ENCODE measurements around the gene SLC1A3. TPM values are rescaled to one million over a fixed set of nuclear protein-coding genes. Genes with fewer than 3 reads are reported as not detected.

The SLC1A3 gene
- total RNA-seq, 4 donors from 2014 or later, result 9.3 to 17.0 (median 15.4) TPM

- no peaks in the 10 kb centered on the region for H3K27me3 ChIP-seq
- WGBS, 2 donors, result 81 to 89% methylated on average over 8 to 9 of the region's 9 CpGs
- H3K36me3 ChIP-seq, result no peaks in the 10 kb centered on the region
- no peak for DNase-seq
- H3K4me1 ChIP-seq, result no peaks in the 10 kb centered on the region
- H3K27ac ChIP-seq, result no peak overlapping the region
- TF ChIP-seq CTCF (IDR thresholded peaks at IDR 0.05), result no peak
- TF ChIP-seq POLR2A (IDR thresholded peaks at IDR 0.05), result no peak
- intact Hi-C loops (cut with DNase I), result no loop called here
- no peak overlapping the region for H3K4me3 ChIP-seq (replicated peaks in 1 of 3)
- no peaks in the 10 kb centered on the region for H3K9me3 ChIP-seq
These were observed 77.5 kb downstream of the SLC1A3 start for GRCh38 chr5:36683821-36684434.

- Histone ChIP-seq H3K9me3 (no peaks in the 10 kb centered on the region), H3K4me3 (replicated peaks in 1 of 3) (no peak overlapping the region), H3K36me3 (no peaks in the 10 kb centered on the region), H3K27ac (no peak overlapping the region), H3K27me3 (no peaks in the 10 kb centered on the region), H3K4me1 (peaks cover 4 to 5% of the 10 kb centered on the region in 2 donors)
- no peak for TF ChIP-seq POLR2A (IDR thresholded peaks at IDR 0.05)
- intact Hi-C loops (cut with DNase I), result no loop called here
- no peak for DNase-seq
- WGBS, 2 donors, result 92 to 93% methylated on average over 13 of the region's 13 CpGs
These were observed 79.4 kb downstream of the SLC1A3 start for GRCh38 chr5:36685631-36686288.

GRCh38 chr5:36686881-36687280 is 80.5 kb downstream of the SLC1A3 start:
- no peak for DNase-seq
- Histone ChIP-seq H3K36me3 (no peaks in the 10 kb centered on the region), H3K4me1 (peaks cover 6% of the 10 kb centered on the region in 2 donors), H3K4me3 (replicated peaks in 1 of 3) (no peak overlapping the region), H3K27me3 (no peaks in the 10 kb centered on the region), H3K27ac (no peak overlapping the region), H3K9me3 (no peaks in the 10 kb centered on the region)
- WGBS, 2 donors, result 83 to 96% methylated on average over 3 of the region's 3 CpGs
- intact Hi-C loops (cut with DNase I), result no loop called here
- no peak for TF ChIP-seq POLR2A (IDR thresholded peaks at IDR 0.05)
- no peak for TF ChIP-seq CTCF (IDR thresholded peaks at IDR 0.05)

- no peak overlapping the region for H3K27ac ChIP-seq
- TF ChIP-seq POLR2A (IDR thresholded peaks at IDR 0.05) (no peak), CTCF (IDR thresholded peaks at IDR 0.05) (peak in 1 of 6 experiments; percentile 31)
- H3K4me3 ChIP-seq (replicated peaks in 1 of 3), result no peak overlapping the region
- no peaks in the 10 kb centered on the region for H3K27me3 ChIP-seq
- intact Hi-C loops (cut with DNase I), result no loop called here
- no peak for DNase-seq
- H3K36me3 ChIP-seq, result no peaks in the 10 kb centered on the region
- no peaks in the 10 kb centered on the region for H3K9me3 ChIP-seq
- WGBS, 2 donors, result 92 to 95% methylated on average over 6 of the region's 6 CpGs
- H3K4me1 ChIP-seq, result peaks cover 11 to 15% of the 10 kb centered on the region in 2 donors
These were observed 82.3 kb downstream of the SLC1A3 start for GRCh38 chr5:36688722-36689121.

GRCh38 chr5:36689225-36689624 is 82.8 kb downstream of the SLC1A3 start:
- Histone ChIP-seq H3K4me1 (peaks cover 11 to 15% of the 10 kb centered on the region in 2 donors), H3K4me3 (replicated peaks in 1 of 3) (no peak overlapping the region), H3K27me3 (no peaks in the 10 kb centered on the region), H3K36me3 (no peaks in the 10 kb centered on the region), H3K9me3 (no peaks in the 10 kb centered on the region), H3K27ac (no peak overlapping the region)
- DNase-seq, result no peak
- intact Hi-C loops (cut with DNase I), result no loop called here
- TF ChIP-seq POLR2A (IDR thresholded peaks at IDR 0.05), result no peak
- 73 to 90% methylated on average over 5 of the region's 5 CpGs for WGBS, 2 donors

Measured in thyroid gland (tissue), 4 donors.